ENCODE measurements around the gene ATP8B3. TPM values are rescaled to one million over a fixed set of nuclear protein-coding genes. Genes with fewer than 3 reads are reported as not detected.

The ATP8B3 gene
- total RNA-seq, 1 experiment from 2014 or later = 8.7 TPM

GRCh38 chr19:1810439-1811160 is 1.5 kb downstream of the ATP8B3 start:
- Histone ChIP-seq H3K9me3 (ENCODE audit: low read depth, low read length, poor library complexity, severe bottlenecking) (no peaks in the 10 kb centered on the region), H3K36me3 (ENCODE audit: insufficient read depth, low read length, poor library complexity, severe bottlenecking) (peaks cover 5% of the 10 kb centered on the region), H3K27ac (ENCODE audit: low read depth, low read length, poor library complexity, severe bottlenecking) (no peak overlapping the region), H3K4me3 (ENCODE audit: low read depth, low read length, poor library complexity, severe bottlenecking) (peak overlapping the region; percentile 59), H3K4me1 (ENCODE audit: insufficient read depth, low read length, poor library complexity, severe bottlenecking) (peaks cover 4% of the 10 kb centered on the region), H3K27me3 (replicated peaks; ENCODE audit: insufficient read depth, low read depth, low read length, poor library complexity) (no peaks in the 10 kb centered on the region)
- BruUV-seq (replicated peaks) = no TSS peak
- TF ChIP-seq, protein P1, sequence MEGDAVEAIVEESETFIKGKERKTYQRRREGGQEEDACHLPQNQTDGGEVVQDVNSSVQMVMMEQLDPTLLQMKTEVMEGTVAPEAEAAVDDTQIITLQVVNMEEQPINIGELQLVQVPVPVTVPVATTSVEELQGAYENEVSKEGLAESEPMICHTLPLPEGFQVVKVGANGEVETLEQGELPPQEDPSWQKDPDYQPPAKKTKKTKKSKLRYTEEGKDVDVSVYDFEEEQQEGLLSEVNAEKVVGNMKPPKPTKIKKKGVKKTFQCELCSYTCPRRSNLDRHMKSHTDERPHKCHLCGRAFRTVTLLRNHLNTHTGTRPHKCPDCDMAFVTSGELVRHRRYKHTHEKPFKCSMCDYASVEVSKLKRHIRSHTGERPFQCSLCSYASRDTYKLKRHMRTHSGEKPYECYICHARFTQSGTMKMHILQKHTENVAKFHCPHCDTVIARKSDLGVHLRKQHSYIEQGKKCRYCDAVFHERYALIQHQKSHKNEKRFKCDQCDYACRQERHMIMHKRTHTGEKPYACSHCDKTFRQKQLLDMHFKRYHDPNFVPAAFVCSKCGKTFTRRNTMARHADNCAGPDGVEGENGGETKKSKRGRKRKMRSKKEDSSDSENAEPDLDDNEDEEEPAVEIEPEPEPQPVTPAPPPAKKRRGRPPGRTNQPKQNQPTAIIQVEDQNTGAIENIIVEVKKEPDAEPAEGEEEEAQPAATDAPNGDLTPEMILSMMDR (conservative IDR thresholded peaks at IDR 0.05; ENCODE audit: low read depth, low read length) = no peak
- no peak for TF ChIP-seq EZH2 (IDR thresholded peaks at IDR 0.05; ENCODE audit: borderline replicate concordance, low read depth, low read length, poor library complexity, severe bottlenecking)
- DNase-seq (ENCODE audit: low spot score) = no peak
- ChIA-PET CTCF (interaction anchor here (0.6 to 1.5 kb wide), 2 partner anchors 16 to 17 kb away, joined by 3 to 6 read pairs; no protein-coding TSS in a partner anchor), POLR2A (ENCODE audit: low non-redundant PET) (no interaction called here)
- intact Hi-C loops (cut with micrococcal nuclease; ENCODE audit: unreplicated experiment) = loop anchor here (10.0 kb wide), 1 partner anchor 266 kb away; no protein-coding TSS in a partner anchor

- H3K9me3 ChIP-seq (ENCODE audit: low read depth, low read length, poor library complexity, severe bottlenecking) = no peaks in the 10 kb centered on the region
- TF ChIP-seq EZH2 (IDR thresholded peaks at IDR 0.05; ENCODE audit: borderline replicate concordance, low read depth, low read length, poor library complexity, severe bottlenecking) = no peak
- TF ChIP-seq, protein P1 (conservative IDR thresholded peaks at IDR 0.05; ENCODE audit: low read depth, low read length) = no peak
- no TSS peak for BruUV-seq (replicated peaks)
- H3K27me3 ChIP-seq (replicated peaks; ENCODE audit: insufficient read depth, low read depth, low read length, poor library complexity) = no peaks in the 10 kb centered on the region
- no peak for DNase-seq (ENCODE audit: low spot score)
- H3K4me1 ChIP-seq (ENCODE audit: insufficient read depth, low read length, poor library complexity, severe bottlenecking) = peaks cover 4% of the 10 kb centered on the region
- ChIA-PET CTCF (no interaction called here), POLR2A (ENCODE audit: low non-redundant PET) (no interaction called here)
- no peak overlapping the region for H3K4me3 ChIP-seq (ENCODE audit: low read depth, low read length, poor library complexity, severe bottlenecking)
- H3K27ac ChIP-seq (ENCODE audit: low read depth, low read length, poor library complexity, severe bottlenecking) = no peak overlapping the region
- intact Hi-C loops (cut with micrococcal nuclease; ENCODE audit: unreplicated experiment) = loop anchor here (10.0 kb wide), 1 partner anchor 265 kb away; no protein-coding TSS in a partner anchor
- H3K36me3 ChIP-seq (ENCODE audit: insufficient read depth, low read length, poor library complexity, severe bottlenecking) = no peaks in the 10 kb centered on the region
These were observed 2.4 kb downstream of the ATP8B3 start for GRCh38 chr19:1809678-1810077.

DNA sequence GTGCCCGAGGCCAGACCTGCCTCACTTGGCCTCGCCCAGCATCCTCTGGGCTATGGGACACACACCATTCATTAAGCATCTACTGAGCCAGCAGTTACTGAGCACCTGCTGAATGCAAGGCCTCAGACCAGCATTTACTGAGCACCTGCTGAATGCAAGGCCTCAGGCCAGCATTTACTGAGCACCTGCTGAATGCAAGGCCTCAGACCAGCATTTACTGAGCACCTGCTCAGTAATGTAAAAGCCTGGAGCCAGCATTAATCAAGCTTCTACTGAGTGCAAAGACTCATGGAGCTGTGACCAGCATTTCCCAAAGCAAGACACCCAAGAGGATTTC is 3.7 kb downstream of the ATP8B3 start:
- no peaks in the 10 kb centered on the region for H3K27me3 ChIP-seq (replicated peaks; ENCODE audit: insufficient read depth, low read depth, low read length, poor library complexity)
- H3K36me3 ChIP-seq (ENCODE audit: insufficient read depth, low read length, poor library complexity, severe bottlenecking) = no peaks in the 10 kb centered on the region
- intact Hi-C loops (cut with micrococcal nuclease; ENCODE audit: unreplicated experiment) = no loop called here
- DNase-seq (ENCODE audit: low spot score) = no peak
- H3K9me3 ChIP-seq (ENCODE audit: low read depth, low read length, poor library complexity, severe bottlenecking) = no peaks in the 10 kb centered on the region
- ChIA-PET CTCF (no interaction called here), POLR2A (ENCODE audit: low non-redundant PET) (no interaction called here)
- H3K4me3 ChIP-seq (ENCODE audit: low read depth, low read length, poor library complexity, severe bottlenecking) = no peak overlapping the region
- no peak for TF ChIP-seq EZH2 (IDR thresholded peaks at IDR 0.05; ENCODE audit: borderline replicate concordance, low read depth, low read length, poor library complexity, severe bottlenecking)
- TF ChIP-seq, protein P1 (conservative IDR thresholded peaks at IDR 0.05; ENCODE audit: low read depth, low read length) = no peak
- BruUV-seq (replicated peaks) = no TSS peak
- peaks cover 4% of the 10 kb centered on the region for H3K4me1 ChIP-seq (ENCODE audit: insufficient read depth, low read length, poor library complexity, severe bottlenecking)
- H3K27ac ChIP-seq (ENCODE audit: low read depth, low read length, poor library complexity, severe bottlenecking) = no peak overlapping the region
